ENCODE results near the gene SYNJ2.

Gene SYNJ2

GRCh38 chr6:158004701-158005095 is 23.0 kb downstream of the SYNJ2 start:
- H3K4me3 ChIP-seq (replicated peaks in 1 of 2; ENCODE audit: low read depth in 2 of 2, low read length in 2 of 2), result no peak overlapping the region
- no peak for TF ChIP-seq CTCF (IDR thresholded peaks at IDR 0.05; ENCODE audit: low read depth, low read length)
- no peak for DNase-seq (ENCODE audit: low read depth in 2 of 2)

GRCh38 chr6:158005626-158006180 is 24.0 kb downstream of the SYNJ2 start:
- H3K4me3 ChIP-seq (replicated peaks in 1 of 2; ENCODE audit: low read depth in 2 of 2, low read length in 2 of 2), result no peak overlapping the region
- no peak for DNase-seq (ENCODE audit: low read depth in 2 of 2)
- TF ChIP-seq CTCF (IDR thresholded peaks at IDR 0.05; ENCODE audit: low read depth, low read length), result no peak

DNA sequence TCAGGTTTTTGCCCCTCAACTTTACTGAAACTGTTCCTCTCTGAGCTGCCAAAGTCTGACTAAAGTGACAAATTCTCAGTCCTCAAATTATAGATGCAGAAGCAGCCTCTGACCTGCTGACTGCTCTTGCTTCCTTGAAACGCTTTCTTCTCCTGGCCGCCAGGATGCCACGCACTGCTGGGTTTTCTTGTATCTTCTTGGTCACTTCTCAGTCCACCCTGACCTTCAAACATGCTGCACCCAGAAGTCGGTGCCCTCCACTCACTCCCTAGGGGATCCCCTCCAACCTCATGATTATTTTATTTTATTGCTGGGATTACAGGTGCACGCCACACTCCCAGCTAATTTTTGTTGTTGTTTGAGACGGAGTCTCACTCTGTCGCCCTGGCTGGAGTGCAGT is 24.7 kb downstream of the SYNJ2 start:
- no peak for TF ChIP-seq CTCF (IDR thresholded peaks at IDR 0.05; ENCODE audit: low read depth, low read length)
- no peak overlapping the region for H3K4me3 ChIP-seq (replicated peaks in 1 of 2; ENCODE audit: low read depth in 2 of 2, low read length in 2 of 2)
- DNase-seq (ENCODE audit: low read depth in 2 of 2), result no peak

DNA sequence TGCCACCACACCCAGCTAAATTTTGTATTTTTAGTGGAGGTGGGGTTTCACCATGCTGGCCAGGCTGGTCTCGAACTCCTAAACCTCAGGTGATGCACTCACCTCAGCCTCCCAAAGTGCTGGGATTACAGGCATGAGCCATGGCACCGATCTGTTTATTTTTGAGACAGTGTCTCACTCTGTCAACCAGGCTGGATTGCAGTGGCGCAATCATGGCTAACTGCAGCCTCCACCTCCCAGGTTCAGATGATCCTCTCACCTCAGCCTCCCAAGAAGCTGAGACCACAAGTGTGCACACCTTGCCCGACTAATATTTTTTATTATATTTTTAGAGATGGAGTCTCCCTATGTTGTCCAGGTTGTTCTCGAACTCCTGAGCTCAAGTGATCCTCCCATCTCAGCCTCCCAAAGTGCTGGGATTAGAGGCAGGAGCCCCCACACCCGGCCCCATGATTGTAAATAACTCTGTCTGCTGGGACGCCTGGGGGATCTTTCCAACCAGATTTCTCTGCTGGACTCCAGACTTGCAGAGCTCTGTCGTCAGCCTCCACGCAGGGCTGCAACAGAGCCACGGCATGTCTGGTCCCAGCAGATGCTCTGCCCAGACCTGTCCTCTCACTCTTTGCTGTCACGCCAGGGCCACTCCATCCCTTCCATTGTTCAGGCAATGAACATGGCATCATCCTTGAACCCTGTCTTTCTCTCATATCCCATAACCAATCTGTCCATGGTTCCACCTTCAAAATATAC is 25.3 kb downstream of the SYNJ2 start:
- no peak for DNase-seq (ENCODE audit: low read depth in 2 of 2)
- TF ChIP-seq CTCF (IDR thresholded peaks at IDR 0.05; ENCODE audit: low read depth, low read length), result no peak
- H3K4me3 ChIP-seq (replicated peaks in 1 of 2; ENCODE audit: low read depth in 2 of 2, low read length in 2 of 2), result no peak overlapping the region

GRCh38 chr6:158008864-158009113 is 27.1 kb downstream of the SYNJ2 start:
- no peak overlapping the region for H3K4me3 ChIP-seq (replicated peaks in 1 of 2; ENCODE audit: low read depth in 2 of 2, low read length in 2 of 2)
- DNase-seq (ENCODE audit: low read depth in 2 of 2), result no peak
- no peak for TF ChIP-seq CTCF (IDR thresholded peaks at IDR 0.05; ENCODE audit: low read depth, low read length)

DNA sequence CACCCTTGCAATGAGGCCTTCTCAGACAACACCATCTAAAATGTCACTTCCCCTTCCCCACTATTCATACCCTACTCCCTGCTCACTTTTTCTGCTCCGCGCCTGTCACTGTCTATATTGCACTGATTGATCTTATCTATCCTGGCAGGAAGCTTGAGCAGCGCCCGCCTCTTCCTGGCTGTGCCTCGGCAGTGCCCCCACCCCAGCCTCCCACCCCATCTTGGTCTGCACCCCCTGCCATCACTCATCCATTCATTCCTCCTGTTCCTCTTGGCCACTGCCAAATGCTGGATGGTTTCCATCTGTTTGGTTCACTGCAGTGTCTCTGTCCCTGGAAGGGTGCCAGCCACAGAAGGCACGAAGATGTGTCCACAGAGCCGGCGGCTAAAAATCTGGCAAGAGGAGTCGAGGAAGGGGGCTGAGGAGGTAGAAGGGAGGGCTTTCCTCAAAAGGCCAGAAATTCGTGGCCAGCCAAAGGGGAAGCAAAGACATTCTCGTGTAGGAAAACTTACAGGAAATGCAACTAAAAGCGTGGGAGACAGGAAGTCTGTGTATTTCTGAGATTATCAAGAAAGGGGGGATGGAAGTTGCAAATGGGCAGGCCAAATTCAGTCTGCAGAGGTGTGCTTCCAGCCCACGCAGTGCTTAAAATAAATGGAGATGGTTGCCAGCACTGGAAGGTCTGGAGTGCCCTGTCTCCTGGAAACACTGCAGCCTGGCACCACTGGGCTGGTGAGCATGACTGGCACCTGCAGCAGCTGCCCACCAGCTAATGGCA is 27.6 kb downstream of the SYNJ2 start:
- H3K4me3 ChIP-seq (replicated peaks in 1 of 2; ENCODE audit: low read depth in 2 of 2, low read length in 2 of 2), result no peak overlapping the region
- TF ChIP-seq CTCF (IDR thresholded peaks at IDR 0.05; ENCODE audit: low read depth, low read length), result no peak
- peak; percentile 77 to 93 for DNase-seq (ENCODE audit: low read depth in 2 of 2)
